ENCODE data around the gene KRTAP10-6.
"Not testable (repeated sequence)": the region's sequence is repeated elsewhere in the genome, so short reads cannot be mapped to it uniquely, and the experiment has no call there.

DNA sequence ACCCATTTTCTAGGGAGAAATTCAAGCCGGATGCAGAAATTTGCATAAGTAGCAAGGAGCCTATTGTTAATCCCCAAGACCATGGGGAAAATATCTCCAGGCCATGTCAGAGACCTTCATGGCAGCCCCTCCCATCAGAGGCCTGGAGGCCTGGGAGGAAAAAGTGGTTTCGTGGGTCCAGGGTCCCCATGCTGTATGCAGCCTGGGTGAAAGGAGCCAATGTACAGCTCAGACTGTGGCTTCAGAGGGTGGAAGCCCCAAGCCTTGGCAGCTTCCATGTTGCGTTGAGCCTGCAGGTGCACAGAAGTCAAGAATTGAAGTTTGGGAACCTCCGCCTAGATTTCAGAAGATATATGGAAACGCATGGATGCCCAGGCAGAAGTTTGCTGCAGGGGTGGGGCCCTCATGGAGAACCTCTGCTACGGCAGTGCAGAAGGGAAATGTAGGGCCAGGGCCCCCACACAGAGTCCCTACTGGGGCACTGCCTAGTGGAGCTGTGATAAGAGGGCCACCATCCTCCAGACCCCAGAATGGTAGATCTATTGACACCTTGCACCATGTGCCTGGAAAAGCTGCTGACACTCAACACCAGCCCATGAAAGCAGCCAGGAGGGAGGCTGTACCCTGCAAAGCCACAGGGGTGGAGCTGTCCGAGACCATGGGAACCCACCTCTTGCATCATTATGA is 18.0 kb upstream of the KRTAP10-6 start:
- TF ChIP-seq, protein P1, sequence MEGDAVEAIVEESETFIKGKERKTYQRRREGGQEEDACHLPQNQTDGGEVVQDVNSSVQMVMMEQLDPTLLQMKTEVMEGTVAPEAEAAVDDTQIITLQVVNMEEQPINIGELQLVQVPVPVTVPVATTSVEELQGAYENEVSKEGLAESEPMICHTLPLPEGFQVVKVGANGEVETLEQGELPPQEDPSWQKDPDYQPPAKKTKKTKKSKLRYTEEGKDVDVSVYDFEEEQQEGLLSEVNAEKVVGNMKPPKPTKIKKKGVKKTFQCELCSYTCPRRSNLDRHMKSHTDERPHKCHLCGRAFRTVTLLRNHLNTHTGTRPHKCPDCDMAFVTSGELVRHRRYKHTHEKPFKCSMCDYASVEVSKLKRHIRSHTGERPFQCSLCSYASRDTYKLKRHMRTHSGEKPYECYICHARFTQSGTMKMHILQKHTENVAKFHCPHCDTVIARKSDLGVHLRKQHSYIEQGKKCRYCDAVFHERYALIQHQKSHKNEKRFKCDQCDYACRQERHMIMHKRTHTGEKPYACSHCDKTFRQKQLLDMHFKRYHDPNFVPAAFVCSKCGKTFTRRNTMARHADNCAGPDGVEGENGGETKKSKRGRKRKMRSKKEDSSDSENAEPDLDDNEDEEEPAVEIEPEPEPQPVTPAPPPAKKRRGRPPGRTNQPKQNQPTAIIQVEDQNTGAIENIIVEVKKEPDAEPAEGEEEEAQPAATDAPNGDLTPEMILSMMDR (IDR thresholded peaks at IDR 0.05), result not testable (repeated sequence)
- not testable (repeated sequence) for TF ChIP-seq EZH2 (IDR thresholded peaks at IDR 0.05; ENCODE audit: borderline replicate concordance, insufficient read depth, low read depth, low read length, poor library complexity, severe bottlenecking)

Measured in B cell (primary cell).